NCI-H1092 treated with DMSO at 0.1 percent for 48 hours (cell line): ENCODE results near the gene CHD2.

ENCODE experiments used
- DNase-seq: peaks from one replicate; lab custom pipeline; 2025; lab: John Stamatoyannopoulos, UW

Gene CHD2

DNA sequence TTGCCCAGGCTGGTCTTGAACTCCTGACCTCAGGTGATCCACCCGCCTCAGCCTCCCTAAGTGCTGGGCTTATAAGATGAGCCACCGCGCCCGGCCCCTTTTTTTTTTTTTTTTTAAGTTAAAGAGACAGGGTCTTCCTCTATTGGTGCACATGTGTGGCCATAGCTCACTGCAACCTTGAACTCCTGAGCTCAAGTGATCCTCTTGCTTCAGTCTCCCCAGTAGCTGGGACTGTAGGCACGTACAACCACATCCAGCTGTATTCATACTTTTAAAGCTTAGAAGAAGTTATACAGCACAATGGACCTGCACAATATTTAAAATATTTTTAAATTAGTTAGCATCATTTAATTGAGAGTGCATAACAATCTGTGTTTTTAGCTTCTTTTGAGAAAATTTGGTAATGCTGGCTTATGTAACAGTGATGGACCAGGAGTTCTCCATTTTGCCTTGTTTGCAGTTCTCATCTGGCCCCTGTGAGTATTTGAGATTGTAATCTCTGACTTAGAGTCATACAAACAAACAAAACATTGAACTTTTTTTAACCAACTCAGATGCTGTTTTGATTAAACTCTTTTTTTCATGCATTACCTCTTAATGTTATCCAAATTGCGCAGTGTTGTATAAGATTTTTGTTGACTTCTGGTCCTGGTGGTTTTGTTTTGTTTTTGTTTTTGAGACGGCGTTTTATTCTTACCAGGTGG, 33.0 kb downstream of the CHD2 start:
- DNase-seq, result no peak

DNA sequence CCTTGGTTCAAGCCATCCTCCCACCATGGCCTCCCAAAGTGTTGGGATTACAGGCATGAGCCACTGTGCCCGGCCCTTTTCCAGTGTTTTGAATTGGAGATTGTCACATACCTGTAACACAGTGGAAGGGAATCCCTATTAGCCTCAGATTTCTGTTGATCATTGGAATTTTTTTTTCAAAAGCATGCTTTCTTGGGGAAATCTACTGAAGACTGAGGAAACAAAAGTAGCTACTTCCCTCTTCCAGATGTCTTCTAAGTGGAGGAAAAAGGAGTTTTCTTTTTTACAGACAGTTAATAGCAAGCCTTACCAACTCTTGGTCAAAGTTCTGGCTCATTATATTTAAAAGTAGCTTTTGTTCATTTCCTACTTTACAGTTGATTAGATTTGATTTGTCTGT, 33.7 kb downstream of the CHD2 start:
- no peak for DNase-seq

DNA sequence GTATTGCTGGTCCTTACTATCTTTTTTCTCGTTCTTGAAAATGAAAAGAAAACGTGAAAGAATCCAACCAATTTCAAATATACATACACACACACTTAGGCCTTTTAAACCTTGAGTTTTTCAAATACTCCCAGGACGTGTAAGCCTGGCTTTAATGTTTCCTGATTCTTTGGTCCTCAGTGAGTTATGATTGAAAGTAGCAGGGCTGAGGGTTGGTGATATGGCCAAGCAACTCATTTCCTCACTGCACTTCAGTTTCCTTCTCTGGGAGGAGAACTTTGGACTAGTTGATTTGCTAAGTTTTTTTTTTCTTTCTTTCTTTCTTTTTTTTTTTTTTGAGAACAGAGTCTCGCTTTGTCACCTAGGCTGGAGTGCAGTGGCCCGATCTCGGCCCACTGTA, 34.6 kb downstream of the CHD2 start:
- DNase-seq, result no peak

DNA sequence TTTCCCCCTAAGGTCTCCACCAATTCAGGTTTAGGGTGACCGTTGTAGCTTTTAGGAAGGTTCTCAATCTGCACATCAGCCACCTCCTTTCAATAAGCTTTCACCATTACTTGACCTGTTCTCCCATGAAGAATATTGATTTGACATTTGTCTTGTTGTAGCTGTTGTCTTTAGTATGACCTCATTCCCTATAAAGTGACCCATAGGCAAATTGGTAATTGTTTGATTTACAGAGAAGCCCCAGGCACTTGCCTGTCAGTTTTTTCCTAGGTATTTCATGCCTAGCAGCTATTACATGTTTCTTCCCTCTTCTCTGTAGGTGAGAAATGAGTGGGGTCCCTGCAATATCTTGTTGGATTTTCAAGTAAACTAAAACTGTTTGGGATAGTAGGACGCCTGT, 36.0 kb downstream of the CHD2 start:
- DNase-seq, result no peak

DNA sequence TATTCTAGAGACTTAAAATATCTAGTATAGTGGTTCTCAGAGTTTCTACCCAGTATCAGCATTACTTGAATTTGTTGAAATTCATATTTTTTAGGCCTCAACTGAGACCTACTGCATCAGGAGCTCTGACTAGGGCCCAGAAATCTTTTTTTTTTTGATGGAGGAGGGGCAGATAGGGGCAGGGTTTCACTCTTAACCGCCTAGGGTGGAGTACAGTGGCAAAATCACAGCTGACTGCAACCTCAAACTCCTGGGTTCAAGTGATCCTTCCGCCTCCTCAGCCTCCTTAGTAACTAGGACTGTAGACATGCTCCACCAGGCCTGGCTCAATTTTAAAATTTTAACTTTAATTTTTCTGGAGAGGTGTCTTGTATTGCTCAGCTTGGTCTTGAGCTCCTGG, 36.6 kb downstream of the CHD2 start:
- DNase-seq, result no peak

DNA sequence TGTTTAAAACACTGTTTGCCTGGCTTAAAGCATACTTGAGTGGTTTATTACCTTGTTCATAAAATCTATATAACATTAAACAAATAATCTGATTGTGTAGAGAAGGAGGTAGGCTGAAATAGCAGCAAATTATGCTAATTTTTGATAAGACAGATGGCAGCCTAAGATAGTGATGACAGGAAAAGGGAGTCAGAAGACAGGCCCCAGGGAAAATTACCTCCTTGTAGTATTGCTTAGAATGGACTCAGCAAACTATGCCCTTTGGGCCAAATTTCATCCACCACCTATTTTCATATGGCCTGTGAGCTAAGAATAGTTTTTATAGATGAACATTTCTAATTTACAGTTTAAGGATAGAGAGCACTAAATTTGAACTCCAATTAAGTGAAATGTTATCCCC, 37.8 kb downstream of the CHD2 start:
- DNase-seq, result no peak

DNA sequence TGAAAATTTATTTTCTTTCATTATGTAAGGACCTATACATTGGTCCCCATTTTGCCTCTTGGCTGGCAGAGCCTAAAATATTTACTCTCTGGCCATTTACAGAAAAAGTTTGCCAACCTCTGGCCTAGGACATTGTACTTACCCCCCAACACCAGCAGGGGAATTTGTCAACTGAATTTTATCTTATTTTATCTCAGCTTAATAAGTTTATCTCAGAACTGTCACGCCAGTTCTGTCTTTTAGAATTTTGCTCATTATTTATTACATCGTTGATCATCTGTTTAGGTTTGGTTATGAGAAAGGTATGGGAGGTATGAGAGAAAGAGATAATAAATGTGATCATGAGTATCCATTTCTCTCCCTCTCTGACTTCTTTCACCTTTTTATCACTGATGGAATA, 38.3 kb downstream of the CHD2 start:
- DNase-seq, result no peak

DNA sequence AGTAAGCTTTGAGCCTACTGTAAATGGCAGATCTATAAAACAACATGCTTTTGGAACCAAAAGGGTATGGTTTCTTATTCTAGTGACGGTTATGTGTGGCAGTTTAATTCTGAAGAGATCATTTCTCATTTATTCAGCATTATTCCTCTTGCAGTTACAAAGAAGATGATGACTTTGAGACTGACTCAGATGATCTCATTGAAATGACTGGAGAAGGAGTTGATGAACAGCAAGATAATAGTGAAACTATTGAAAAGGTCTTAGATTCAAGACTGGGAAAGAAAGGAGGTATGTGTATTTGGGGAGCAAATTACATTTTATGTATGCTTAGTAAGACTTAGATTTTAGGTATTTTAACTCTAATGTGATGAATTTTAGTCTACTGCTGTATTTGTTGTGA, 41.5 kb downstream of the CHD2 start:
- no peak for DNase-seq

DNA sequence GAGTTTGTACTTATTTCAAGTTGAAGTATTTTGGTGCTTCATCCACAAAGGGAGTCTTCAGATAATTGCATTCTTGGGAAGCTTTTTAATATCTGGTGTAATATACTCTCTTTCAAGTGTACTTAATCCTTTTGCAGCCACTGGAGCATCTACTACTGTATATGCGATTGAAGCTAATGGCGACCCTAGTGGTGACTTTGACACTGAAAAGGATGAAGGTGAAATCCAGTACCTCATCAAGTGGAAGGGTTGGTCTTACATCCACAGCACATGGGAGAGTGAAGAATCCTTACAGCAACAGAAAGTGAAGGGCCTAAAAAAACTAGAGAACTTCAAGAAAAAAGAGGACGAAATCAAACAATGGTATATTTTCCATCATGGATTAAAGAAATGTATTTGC, 42.6 kb downstream of the CHD2 start:
- DNase-seq, result no peak

DNA sequence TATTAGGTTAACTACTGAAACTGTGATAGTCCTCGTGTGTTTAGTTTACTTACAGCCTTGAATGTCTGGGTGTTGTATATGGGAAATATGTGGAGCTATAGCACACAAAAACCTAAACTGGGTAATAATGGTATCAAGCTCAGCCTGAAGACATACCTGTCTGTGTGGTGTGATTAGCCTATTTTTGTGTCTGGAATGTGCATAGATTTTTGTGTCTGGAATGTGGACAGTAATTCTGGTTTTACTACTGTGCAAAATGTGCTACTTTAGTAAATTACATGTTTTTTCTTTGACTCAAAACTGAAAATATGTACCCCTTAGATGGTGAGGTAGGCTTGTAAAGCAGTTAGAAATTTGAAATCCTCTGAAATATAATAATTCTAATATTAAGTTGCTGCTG, 43.5 kb downstream of the CHD2 start:
- DNase-seq, result no peak

DNA sequence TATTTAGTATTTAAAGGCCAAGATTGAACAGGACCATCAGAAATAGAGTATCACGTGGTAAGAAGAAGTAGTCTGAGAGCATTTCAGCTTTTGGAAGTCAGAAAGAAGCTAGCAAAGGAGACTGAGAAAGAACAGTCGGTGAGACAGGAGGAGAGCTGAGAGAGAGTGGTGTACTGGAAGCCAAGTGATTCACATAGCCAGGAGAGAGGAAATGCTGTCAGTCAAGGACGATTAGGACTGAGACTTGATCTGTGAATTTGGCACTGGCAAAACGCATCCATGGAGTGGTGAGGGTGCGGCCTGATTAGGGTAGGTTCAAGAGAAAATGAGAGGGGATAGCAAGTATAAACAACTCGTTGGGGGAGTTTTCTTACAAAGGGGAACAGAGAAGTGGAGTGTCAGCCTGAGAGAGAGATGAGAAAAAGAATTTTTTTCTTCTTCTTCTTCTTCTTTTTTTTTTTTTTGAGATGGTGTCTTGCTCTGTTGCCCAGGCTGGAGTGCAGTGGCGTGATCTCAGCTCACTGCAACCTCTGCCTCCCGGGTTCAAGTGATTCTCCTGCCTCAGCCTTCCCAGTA, 44.9 kb downstream of the CHD2 start:
- DNase-seq, result no peak

DNA sequence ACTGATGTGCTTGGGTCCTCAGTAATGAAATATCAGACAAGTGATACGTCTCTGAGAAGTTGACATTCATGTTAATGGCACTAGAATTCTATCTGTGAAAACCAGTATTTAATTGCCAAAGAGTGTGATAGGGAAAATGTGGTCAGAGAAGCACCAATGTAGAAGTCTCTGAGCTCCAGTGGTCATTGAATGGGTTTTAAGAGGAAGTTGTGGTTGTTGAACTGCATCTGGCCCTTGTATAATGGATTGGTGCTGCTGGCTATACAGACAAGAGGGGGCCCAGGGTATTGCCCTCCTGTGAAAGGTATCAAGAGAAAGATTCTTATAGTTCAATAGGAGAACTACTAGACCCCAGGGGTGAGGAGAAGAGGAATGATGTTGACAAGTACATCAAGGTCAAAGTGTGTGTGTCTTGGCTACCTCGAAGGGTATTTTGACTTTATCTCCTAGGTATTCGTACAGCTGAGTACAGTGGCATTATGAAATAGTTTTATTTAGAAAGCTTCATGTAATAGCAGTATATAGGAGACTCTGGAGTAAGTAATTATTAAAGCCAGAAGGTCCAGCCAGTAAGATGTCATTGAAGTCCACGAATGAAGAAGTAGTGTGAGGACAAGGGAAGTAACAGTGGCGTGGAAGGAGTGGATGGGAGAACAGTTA, 47.1 kb downstream of the CHD2 start:
- DNase-seq, result no peak

DNA sequence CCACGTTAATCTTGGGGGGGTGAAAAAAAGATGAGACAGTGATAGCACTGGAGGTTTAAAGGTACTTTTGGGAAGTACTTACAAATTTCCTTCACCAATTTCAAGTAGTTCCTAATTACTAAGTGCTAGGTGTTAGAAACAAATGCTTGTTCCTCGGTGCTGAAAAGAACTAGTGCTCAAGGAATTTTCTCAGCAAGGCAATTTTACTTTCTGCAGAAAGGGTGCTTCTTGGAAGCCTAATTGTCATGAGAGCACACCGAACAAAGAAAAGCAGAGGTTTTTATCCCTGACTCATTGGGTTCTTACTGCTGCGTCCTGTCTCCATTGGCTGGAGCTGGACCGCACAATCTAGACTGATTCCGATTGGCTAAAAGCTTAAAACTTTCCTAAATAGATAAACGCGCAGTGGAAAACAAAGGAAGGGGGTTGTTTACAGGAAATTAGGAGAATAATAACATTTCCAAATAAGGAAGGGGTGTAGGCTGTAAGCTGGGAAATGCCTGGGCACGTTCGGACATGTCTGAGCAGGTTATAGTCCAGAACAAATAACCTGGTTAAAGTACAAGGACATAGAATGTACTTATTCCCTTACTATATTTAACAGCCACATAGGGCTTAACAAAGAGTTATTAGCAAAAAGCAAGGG, 49.6 kb downstream of the CHD2 start:
- DNase-seq, result no peak

DNA sequence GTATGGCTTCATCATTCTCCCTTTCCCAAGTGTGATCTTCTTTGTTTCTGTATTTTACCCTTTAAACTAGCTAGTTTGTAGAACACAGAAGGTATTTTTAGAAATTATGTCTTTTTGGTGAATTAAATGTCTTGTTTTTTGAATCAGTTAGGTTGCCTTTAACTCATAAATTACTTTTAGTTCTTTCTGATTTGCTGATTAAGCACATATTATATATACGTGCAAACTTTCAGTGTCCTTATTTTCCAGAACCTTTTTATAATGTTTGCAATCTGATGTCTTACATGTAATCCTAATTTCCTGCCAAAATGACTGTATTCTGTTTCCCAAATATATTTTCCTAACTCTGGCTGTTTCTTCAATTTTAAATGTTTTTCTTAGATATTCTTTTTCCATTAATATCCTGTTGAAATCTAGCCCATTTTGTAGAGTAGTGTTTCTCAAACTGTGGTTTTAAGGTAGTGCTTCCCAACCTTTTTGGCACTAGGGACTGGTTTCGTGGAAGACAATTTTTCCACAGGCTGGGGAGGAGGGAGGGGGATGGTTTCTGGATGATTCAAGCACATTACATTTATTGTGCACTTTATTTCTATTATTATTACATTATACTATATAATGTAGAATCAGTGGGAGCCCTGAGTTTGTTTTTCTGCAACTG, 51.8 kb downstream of the CHD2 start:
- no peak for DNase-seq

DNA sequence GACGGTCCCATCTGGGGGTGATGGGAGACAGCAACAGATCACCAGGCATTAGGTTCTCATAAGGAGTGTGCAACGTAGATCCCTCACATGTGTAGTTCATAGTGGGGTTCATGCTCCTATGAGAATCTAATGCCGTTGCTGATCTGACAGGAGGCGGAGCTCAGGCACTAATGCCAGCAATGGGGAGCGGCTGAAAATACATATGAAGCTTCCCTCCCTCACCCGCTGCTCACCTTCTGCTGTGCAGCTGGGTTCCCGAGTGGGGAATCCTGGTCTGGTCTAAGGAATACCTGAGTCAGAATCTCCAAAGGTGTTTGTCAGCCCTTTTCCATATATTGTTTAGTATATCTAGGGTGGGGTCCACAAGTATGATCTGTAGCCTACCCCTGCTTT, 52.3 kb downstream of the CHD2 start:
- DNase-seq, result no peak

DNA sequence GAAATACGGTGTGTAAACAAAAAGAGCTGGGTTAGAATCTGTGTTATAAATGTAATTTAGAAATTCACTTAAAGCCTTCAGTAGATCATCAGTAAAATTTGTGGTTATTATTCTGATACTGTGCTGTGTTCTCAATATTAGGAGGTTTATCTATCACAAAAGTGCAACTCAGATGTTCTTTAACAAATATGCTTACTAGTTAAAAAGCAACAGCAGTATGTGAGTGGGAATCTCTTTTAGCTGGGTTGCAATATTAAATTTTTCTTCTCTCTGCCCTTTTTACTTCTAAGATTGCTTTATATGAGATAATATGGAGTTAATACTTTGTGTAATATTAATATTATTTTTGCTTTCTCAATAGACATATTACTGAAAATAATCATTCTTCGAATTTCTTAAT, 53.4 kb downstream of the CHD2 start:
- no peak for DNase-seq

DNA sequence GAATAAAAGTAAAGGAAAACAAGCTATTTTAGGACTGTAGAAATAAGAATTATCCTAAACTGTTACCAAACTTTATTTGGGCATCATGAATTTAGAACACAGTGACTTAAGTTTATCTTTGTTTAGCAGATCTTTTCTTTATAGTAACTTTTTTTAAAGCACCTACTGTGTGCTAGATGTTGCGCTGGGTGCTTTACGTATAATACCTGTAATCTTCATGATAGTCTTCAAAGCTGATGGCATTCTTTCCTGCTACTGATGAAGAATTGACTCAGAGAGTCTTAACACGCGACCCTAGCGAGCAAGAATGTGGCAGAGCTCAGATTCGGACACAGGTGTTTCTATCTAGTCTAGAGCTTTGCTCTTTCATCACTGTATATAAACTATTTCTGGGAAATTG, 53.9 kb downstream of the CHD2 start:
- DNase-seq, result no peak

DNA sequence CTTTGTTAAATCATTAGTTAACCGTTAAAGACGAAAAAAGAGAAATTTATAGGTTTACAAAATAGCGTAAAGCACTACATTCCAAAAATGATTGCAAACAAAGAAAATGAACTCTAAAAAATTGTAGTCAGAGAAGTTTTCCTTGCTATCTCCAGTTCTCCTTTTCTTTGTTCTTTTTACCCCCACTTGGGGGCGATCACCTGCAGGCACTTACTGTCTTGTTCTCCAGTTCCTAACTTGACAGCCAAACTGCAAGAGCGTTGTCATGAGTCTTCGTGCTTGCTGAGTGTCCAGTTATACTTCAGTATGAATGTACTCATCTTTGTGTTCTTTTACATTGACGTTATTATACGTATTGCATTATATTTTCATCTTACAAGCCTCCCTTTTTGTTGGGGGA, 54.5 kb downstream of the CHD2 start:
- no peak for DNase-seq

DNA sequence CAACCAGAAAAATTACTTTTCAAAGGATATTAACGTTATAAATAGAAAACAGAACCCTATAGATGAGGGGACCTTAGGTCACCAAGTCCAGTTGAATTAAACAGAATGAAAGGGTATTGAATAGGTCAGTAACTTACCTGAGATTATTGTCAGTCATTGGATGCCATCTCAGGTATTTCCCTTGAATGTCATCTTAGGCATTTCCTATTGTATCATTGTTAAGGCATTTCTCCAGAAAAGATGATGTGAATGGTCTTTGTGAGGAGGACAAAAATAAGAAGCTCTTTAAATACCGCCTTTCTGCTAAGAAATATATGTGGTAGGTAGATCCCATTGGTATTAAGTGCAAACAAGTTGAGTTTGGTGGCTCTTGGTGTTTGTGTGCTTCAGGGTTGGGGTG, 55.6 kb downstream of the CHD2 start:
- no peak for DNase-seq

DNA sequence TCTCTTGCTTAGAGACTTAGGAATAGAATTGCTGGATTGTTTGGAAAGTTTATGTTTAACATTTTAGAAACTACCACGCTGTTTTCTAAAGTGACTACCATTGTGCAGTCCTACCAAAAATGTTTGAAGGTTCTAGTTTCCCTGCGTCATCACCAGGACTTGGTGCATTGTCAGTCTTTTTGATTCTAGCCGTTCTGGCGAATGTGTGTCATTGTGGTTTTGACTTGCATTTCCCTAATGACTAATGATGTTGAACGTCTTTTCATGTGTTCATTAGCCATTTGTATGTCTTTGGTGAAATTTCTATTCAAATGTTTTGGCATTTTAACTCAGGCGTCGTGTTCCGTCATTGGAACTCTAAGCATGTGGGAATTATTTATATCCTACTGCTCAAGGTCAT, 58.0 kb downstream of the CHD2 start:
- DNase-seq, result no peak

DNA sequence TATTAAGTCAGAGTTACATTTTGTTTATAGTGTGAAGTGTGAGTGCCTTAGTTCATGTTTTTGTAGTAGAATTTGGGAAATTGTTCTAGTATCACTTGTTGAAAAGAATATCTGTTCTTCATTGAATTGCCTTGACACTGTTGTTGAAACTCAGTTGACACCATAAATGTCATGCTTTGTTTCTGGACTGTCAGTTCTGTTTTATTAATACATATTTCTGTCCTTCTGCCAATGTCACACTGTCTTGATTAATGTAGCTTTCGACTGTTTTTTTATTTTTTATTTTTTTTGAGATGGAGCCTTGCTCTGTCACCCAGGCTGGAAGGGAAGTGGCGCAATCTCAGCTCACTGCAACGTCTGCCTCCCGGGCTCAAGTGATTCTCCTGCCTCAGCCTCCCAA, 59.1 kb downstream of the CHD2 start:
- DNase-seq, result no peak

DNA sequence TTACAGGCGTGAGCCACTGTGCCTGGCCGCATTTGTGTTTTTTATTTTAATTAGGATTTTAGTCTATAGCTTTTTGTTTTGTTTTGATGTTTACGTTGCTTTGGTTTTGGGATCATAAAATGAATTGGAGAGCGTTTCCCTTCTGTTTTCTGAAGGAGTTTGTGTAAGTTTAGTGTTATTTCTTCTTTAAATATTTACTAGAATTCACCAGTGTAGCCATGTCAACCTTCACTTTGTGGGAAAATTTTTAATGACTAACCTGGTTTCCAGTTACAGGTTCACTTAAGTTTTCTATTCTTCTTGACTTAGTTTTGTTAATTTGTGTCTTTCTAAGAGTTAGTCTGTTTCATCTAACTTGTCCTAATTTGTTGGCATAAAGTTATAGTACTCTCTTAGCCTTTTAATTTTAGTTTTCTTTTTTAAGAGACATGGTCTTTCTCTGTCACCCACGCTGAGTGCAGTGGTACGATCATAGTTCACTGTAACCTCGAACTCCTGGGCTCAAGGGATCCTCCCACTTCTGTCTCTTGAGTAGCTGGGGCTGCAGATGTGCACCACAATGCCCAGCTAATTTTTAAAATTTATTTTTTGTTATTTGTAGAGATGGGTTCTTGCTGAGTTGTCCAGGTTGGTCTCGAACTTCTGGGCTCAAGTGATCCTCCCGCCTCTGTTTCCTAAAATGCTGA, 61.0 kb downstream of the CHD2 start:
- no peak for DNase-seq
